ENCODE measurements around the gene KLHL20. TPM values are rescaled to one million over a fixed set of nuclear protein-coding genes. Genes with fewer than 3 reads are reported as not detected.
"Not testable (repeated sequence)": the region's sequence is repeated elsewhere in the genome, so short reads cannot be mapped to it uniquely, and the experiment has no call there.

KLHL20 gene
- total and polyA plus RNA-seq, 8 donors = 23.9 to 31.7 (median 28.7) TPM

- no peak for TF ChIP-seq CTCF (IDR thresholded peaks at IDR 0.05)
- H3K36me3 ChIP-seq = peaks cover 0 to 73% of the 10 kb centered on the region in 2 donors
- intact Hi-C loops (cut with DNase I) = no loop called here
- H3K4me3 ChIP-seq = no peak overlapping the region
- ATAC-seq (no peak), DNase-seq (no peak)
- H3K27ac ChIP-seq = no peak overlapping the region
- peaks cover 0 to 3% of the 10 kb centered on the region in 2 donors for H3K9me3 ChIP-seq
- H3K4me1 ChIP-seq = no peaks in the 10 kb centered on the region
- no peaks in the 10 kb centered on the region for H3K27me3 ChIP-seq
Observed at GRCh38 chr1:173757666-173758065, 42.9 kb downstream of the KLHL20 start.

GRCh38 chr1:173758110-173758509 is 43.3 kb downstream of the KLHL20 start:
- no peak for TF ChIP-seq CTCF (IDR thresholded peaks at IDR 0.05)
- no peak overlapping the region for H3K4me3 ChIP-seq
- intact Hi-C loops (cut with DNase I) = no loop called here
- ATAC-seq (no peak), DNase-seq (no peak)
- H3K36me3 ChIP-seq = peaks cover 0 to 69% of the 10 kb centered on the region in 2 donors
- peaks cover 0 to 5% of the 10 kb centered on the region in 2 donors for H3K9me3 ChIP-seq
- H3K4me1 ChIP-seq = no peaks in the 10 kb centered on the region
- H3K27ac ChIP-seq = no peak overlapping the region
- no peaks in the 10 kb centered on the region for H3K27me3 ChIP-seq

GRCh38 chr1:173758980-173759379 is 44.2 kb downstream of the KLHL20 start:
- peaks cover 0 to 60% of the 10 kb centered on the region in 2 donors for H3K36me3 ChIP-seq
- H3K9me3 ChIP-seq = peaks cover 0 to 10% of the 10 kb centered on the region in 2 donors
- intact Hi-C loops (cut with DNase I) = no loop called here
- no peaks in the 10 kb centered on the region for H3K4me1 ChIP-seq
- no peak overlapping the region for H3K27ac ChIP-seq
- TF ChIP-seq CTCF (IDR thresholded peaks at IDR 0.05) = no peak
- no peaks in the 10 kb centered on the region for H3K27me3 ChIP-seq
- no peak overlapping the region for H3K4me3 ChIP-seq
- DNase-seq (no peak), ATAC-seq (no peak)

- H3K4me3 ChIP-seq; H3K27me3 ChIP-seq; ATAC-seq; H3K4me1 ChIP-seq; intact Hi-C loops (cut with DNase I); DNase-seq; H3K27ac ChIP-seq: not testable (repeated sequence)
- Histone ChIP-seq H3K36me3 (peaks cover 0 to 39% of the 10 kb centered on the region in 2 donors), H3K9me3 (peaks cover 0 to 14% of the 10 kb centered on the region in 2 donors)
Observed at GRCh38 chr1:173764331-173764730, 49.5 kb downstream of the KLHL20 start.

GRCh38 chr1:173768206-173768605 is 53.4 kb downstream of the KLHL20 start:
- Histone ChIP-seq H3K36me3 (peaks cover 0 to 35% of the 10 kb centered on the region in 2 donors), H3K27ac (no peak overlapping the region), H3K27me3 (no peaks in the 10 kb centered on the region), H3K4me1 (no peaks in the 10 kb centered on the region), H3K4me3 (no peak overlapping the region), H3K9me3 (peaks cover 0 to 8% of the 10 kb centered on the region in 2 donors)
- intact Hi-C loops (cut with DNase I) = no loop called here
- no peak for TF ChIP-seq CTCF (IDR thresholded peaks at IDR 0.05)
- ATAC-seq = no peak
- no peak for DNase-seq

GRCh38 chr1:173768827-173769226 is 54.0 kb downstream of the KLHL20 start:
- H3K27me3 ChIP-seq = no peaks in the 10 kb centered on the region
- H3K4me1 ChIP-seq = no peaks in the 10 kb centered on the region
- no peak overlapping the region for H3K27ac ChIP-seq
- intact Hi-C loops (cut with DNase I) = no loop called here
- ATAC-seq (no peak), DNase-seq (no peak)
- H3K36me3 ChIP-seq = peaks cover 0 to 35% of the 10 kb centered on the region in 2 donors
- TF ChIP-seq CTCF (IDR thresholded peaks at IDR 0.05) = no peak
- no peak overlapping the region for H3K4me3 ChIP-seq
- H3K9me3 ChIP-seq = peaks cover 0 to 5% of the 10 kb centered on the region in 2 donors

GRCh38 chr1:173770330-173770729 is 55.5 kb downstream of the KLHL20 start:
- H3K27ac ChIP-seq; H3K4me3 ChIP-seq; intact Hi-C loops (cut with DNase I); H3K9me3 ChIP-seq; DNase-seq; ATAC-seq; H3K27me3 ChIP-seq; H3K4me1 ChIP-seq: not testable (repeated sequence)
- peaks cover 0 to 44% of the 10 kb centered on the region in 2 donors for H3K36me3 ChIP-seq

All from left lung (tissue), 10 donors.